Esophagus squamous epithelium (tissue), 4 donors: ENCODE data around the gene ECM2.

Experiments
- POLR2A ChIP-seq, 4 donors: fragments of 450-650 bp; IDR thresholded peaks; one replicate each; pipeline ENCODE4 v1.6.1; 2017; ENCODE audit warnings: antibody characterized with exemption in 4 of 4, mild to moderate bottlenecking in 4 of 4, moderate library complexity in 3 of 4
- TF ChIP-seq, protein P1 (sequence below), 6 experiments: fragments of 450-650 bp in 4 of 6; fragments of 200-600 bp in 2 of 6; sonication (generic) in 2 of 6; IDR thresholded peaks; one replicate each; pipeline ENCODE4 v1.5.1; 2016 to 2019; ENCODE audit warnings: antibody characterized with exemption in 6 of 6, mild to moderate bottlenecking in 4 of 6, moderate library complexity in 4 of 6

DNA sequence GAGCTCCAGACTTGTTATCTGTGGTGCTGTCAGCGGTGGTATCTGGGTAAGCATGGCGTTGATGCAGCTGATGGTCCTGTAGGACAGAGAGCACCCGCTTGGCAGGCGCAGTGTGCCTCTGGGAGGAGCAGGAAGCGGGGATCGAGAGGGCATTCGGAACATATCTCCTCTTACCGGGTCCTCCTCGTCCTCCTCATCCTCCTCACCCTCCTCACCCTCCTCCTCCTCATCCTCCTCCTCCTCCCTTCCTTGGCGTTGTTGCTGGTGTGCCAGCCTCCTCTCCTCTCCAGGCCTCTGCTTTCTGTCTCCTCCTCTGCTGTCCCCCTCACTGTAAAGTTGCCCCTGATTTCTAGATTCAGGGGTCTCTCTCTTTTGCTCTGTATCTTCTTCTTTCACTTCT lies 21.2 kb downstream of the ECM2 start:
- no peak for TF ChIP-seq POLR2A (IDR thresholded peaks at IDR 0.05)
- TF ChIP-seq, protein P1, sequence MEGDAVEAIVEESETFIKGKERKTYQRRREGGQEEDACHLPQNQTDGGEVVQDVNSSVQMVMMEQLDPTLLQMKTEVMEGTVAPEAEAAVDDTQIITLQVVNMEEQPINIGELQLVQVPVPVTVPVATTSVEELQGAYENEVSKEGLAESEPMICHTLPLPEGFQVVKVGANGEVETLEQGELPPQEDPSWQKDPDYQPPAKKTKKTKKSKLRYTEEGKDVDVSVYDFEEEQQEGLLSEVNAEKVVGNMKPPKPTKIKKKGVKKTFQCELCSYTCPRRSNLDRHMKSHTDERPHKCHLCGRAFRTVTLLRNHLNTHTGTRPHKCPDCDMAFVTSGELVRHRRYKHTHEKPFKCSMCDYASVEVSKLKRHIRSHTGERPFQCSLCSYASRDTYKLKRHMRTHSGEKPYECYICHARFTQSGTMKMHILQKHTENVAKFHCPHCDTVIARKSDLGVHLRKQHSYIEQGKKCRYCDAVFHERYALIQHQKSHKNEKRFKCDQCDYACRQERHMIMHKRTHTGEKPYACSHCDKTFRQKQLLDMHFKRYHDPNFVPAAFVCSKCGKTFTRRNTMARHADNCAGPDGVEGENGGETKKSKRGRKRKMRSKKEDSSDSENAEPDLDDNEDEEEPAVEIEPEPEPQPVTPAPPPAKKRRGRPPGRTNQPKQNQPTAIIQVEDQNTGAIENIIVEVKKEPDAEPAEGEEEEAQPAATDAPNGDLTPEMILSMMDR (IDR thresholded peaks at IDR 0.05), result no peak
